ENCODE measurements around the gene ARSK.

Gene ARSK

GRCh38 chr5:95613514-95613913, 58.6 kb downstream of the ARSK start:
- no peak overlapping the region for H3K4me3 ChIP-seq (ENCODE audit: low read length)
- H3K9ac ChIP-seq (ENCODE audit: low read length), result no peak overlapping the region
- no peaks in the 10 kb centered on the region for H3K27me3 ChIP-seq (ENCODE audit: control insufficient read depth, insufficient read depth, low read length)
- no peaks in the 10 kb centered on the region for H3K36me3 ChIP-seq (ENCODE audit: control insufficient read depth, insufficient read depth, low read length)
- no peaks in the 10 kb centered on the region for H3K4me1 ChIP-seq (ENCODE audit: control insufficient read depth, insufficient read depth, low read length)
- H3K9me3 ChIP-seq (ENCODE audit: control insufficient read depth, low read length), result no peaks in the 10 kb centered on the region

DNA sequence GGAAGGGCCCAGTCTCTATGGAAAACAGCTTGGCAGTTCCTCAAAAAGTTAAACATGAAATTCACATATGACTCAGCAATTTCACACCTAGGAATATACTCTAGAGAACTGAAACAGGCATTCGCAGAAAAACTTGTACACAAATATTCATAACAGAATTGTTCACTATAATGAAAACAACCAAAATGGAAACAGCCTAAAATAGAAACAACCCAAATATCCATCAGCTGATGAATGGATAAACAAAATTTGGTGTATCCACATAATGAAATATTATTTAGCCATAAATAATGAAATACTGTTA, 60.2 kb downstream of the ARSK start:
- Histone ChIP-seq H3K4me1 (ENCODE audit: control insufficient read depth, insufficient read depth, low read length) (peaks cover 7% of the 10 kb centered on the region), H3K9me3 (ENCODE audit: control insufficient read depth, low read length) (no peaks in the 10 kb centered on the region), H3K9ac (ENCODE audit: low read length) (no peak overlapping the region), H3K36me3 (ENCODE audit: control insufficient read depth, insufficient read depth, low read length) (no peaks in the 10 kb centered on the region), H3K4me3 (ENCODE audit: low read length) (no peak overlapping the region), H3K27me3 (ENCODE audit: control insufficient read depth, insufficient read depth, low read length) (peaks cover 11% of the 10 kb centered on the region)

DNA sequence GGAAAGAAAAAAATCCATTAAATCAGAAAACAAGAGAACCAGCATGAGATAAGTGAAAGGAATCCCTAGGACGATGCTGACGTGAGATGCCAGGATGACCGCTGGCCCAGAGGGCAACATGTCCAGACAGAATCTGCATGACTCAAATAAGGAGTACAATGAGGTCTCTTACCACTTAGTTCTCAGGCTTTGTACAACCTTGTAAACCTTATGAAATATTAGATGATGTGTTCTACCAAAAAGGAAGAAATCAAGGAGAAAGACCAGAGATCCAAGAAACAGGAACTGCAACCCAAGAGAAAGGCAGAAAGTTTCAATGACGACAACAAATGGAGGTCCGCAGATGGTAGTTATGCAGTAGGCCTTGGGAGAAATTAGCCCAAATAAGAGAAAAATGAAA, 62.2 kb downstream of the ARSK start:
- Histone ChIP-seq H3K9ac (ENCODE audit: low read length) (no peak overlapping the region), H3K9me3 (ENCODE audit: control insufficient read depth, low read length) (no peaks in the 10 kb centered on the region), H3K4me3 (ENCODE audit: low read length) (no peak overlapping the region), H3K27me3 (ENCODE audit: control insufficient read depth, insufficient read depth, low read length) (peaks cover 23% of the 10 kb centered on the region), H3K4me1 (ENCODE audit: control insufficient read depth, insufficient read depth, low read length) (peaks cover 18% of the 10 kb centered on the region), H3K36me3 (ENCODE audit: control insufficient read depth, insufficient read depth, low read length) (no peaks in the 10 kb centered on the region)

DNA sequence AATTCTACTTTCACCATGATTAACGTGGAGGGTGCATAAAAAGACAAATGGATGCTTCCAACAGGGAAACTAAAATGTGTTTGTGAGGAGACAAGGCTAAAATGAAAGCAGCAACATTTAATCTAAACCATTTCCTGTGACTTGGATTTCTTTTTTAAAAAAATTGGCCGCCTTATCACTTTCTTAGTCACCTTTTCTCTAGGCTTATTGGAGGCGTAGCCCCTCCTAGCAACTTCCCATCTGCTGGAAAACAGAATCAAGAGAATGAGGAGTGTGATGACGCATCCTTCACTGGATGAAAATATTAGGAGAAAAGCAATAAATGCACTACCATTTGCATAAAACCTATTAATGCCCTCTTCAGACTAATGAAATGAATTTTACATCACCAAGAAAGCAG, 64.2 kb downstream of the ARSK start:
- no peaks in the 10 kb centered on the region for H3K36me3 ChIP-seq (ENCODE audit: control insufficient read depth, insufficient read depth, low read length)
- H3K9ac ChIP-seq (ENCODE audit: low read length), result no peak overlapping the region
- H3K4me1 ChIP-seq (ENCODE audit: control insufficient read depth, insufficient read depth, low read length), result peaks cover 18% of the 10 kb centered on the region
- peaks cover 23% of the 10 kb centered on the region for H3K27me3 ChIP-seq (ENCODE audit: control insufficient read depth, insufficient read depth, low read length)
- H3K9me3 ChIP-seq (ENCODE audit: control insufficient read depth, low read length), result no peaks in the 10 kb centered on the region
- H3K4me3 ChIP-seq (ENCODE audit: low read length), result no peak overlapping the region

GRCh38 chr5:95619514-95620029, 64.7 kb downstream of the ARSK start:
- peaks cover 18% of the 10 kb centered on the region for H3K4me1 ChIP-seq (ENCODE audit: control insufficient read depth, insufficient read depth, low read length)
- peak overlapping the region; percentile 22 for H3K4me3 ChIP-seq (ENCODE audit: low read length)
- H3K9ac ChIP-seq (ENCODE audit: low read length), result peak overlapping the region; percentile 52
- H3K9me3 ChIP-seq (ENCODE audit: control insufficient read depth, low read length), result no peaks in the 10 kb centered on the region
- H3K36me3 ChIP-seq (ENCODE audit: control insufficient read depth, insufficient read depth, low read length), result no peaks in the 10 kb centered on the region
- H3K27me3 ChIP-seq (ENCODE audit: control insufficient read depth, insufficient read depth, low read length), result peaks cover 23% of the 10 kb centered on the region

GRCh38 chr5:95620030-95620869, 65.3 kb downstream of the ARSK start, which contains the start of gene GPR150:
Gene GPR150, plus strand, starts transcription at chr5:95620087. Its CDS starts 189 bp downstream, at chr5:95620276.
- Histone ChIP-seq H3K4me3 (ENCODE audit: low read length) (peak within 1 kb of the TSS; percentile 22), H3K36me3 (ENCODE audit: control insufficient read depth, insufficient read depth, low read length) (no peaks in the 10 kb centered on the region), H3K9ac (ENCODE audit: low read length) (peak within 1 kb of the TSS; percentile 52), H3K27me3 (ENCODE audit: control insufficient read depth, insufficient read depth, low read length) (peaks cover 23% of the 10 kb centered on the region), H3K4me1 (ENCODE audit: control insufficient read depth, insufficient read depth, low read length) (peaks cover 18% of the 10 kb centered on the region), H3K9me3 (ENCODE audit: control insufficient read depth, low read length) (no peaks in the 10 kb centered on the region)

- peak overlapping the region; percentile 46 for H3K9ac ChIP-seq (ENCODE audit: low read length)
- H3K4me1 ChIP-seq (ENCODE audit: control insufficient read depth, insufficient read depth, low read length), result peaks cover 18% of the 10 kb centered on the region
Measured at GRCh38 chr5:95620870-95621838, 66.3 kb downstream of the ARSK start.

DNA sequence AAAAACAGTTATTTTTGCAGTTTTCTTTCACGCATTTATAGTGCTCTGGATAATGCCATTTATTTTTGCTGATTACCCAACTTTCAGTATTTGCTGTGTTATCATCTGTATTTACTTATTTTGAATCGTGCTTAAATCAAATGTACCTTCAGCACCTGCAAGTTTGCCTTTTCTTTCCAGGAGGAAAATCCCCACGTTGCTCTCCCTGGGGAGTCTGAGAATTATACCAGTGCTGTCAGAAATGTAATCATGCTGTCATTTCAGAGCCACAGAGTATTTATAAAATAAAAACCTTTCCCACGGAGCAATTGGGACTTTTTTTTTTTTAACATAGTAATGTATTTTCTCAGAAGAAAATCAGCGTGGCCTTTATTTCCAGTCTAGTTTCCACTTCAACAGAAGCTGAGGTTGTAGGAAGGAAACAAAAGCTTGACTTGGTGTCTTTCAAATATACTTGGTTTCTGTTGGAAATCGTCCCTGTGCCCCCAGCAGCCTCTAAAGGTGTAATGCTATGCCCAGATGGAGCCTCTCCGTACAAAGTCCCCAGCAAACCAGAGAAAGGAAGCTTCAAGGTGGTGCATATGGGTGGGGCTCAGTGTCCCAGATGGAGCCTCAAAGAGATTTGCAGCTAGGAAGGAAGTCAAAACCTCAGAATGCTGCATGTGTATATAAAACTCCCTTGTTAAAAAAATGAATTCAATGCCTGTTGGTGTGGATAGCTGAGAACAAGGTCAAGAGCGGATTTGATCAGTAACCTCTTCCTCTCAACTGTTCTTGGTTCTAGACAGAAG, 67.1 kb downstream of the ARSK start:
- Histone ChIP-seq H3K27me3 (ENCODE audit: control insufficient read depth, insufficient read depth, low read length) (peaks cover 23% of the 10 kb centered on the region), H3K4me3 (ENCODE audit: low read length) (peak overlapping the region; percentile 40), H3K36me3 (ENCODE audit: control insufficient read depth, insufficient read depth, low read length) (no peaks in the 10 kb centered on the region), H3K9me3 (ENCODE audit: control insufficient read depth, low read length) (no peaks in the 10 kb centered on the region), H3K4me1 (ENCODE audit: control insufficient read depth, insufficient read depth, low read length) (peaks cover 18% of the 10 kb centered on the region), H3K9ac (ENCODE audit: low read length) (no peak overlapping the region)

More at GRCh38 chr5:95620870-95621838, 66.3 kb downstream of the ARSK start:
- Histone ChIP-seq H3K36me3 (ENCODE audit: control insufficient read depth, insufficient read depth, low read length) (no peaks in the 10 kb centered on the region), H3K27me3 (ENCODE audit: control insufficient read depth, insufficient read depth, low read length) (peaks cover 23% of the 10 kb centered on the region), H3K9me3 (ENCODE audit: control insufficient read depth, low read length) (no peaks in the 10 kb centered on the region), H3K4me3 (ENCODE audit: low read length) (peak overlapping the region; percentile 40)

- Histone ChIP-seq H3K4me1 (ENCODE audit: control insufficient read depth, insufficient read depth, low read length) (peaks cover 18% of the 10 kb centered on the region), H3K27me3 (ENCODE audit: control insufficient read depth, insufficient read depth, low read length) (peaks cover 23% of the 10 kb centered on the region)
Measured at GRCh38 chr5:95623706-95624105, 68.8 kb downstream of the ARSK start.

DNA sequence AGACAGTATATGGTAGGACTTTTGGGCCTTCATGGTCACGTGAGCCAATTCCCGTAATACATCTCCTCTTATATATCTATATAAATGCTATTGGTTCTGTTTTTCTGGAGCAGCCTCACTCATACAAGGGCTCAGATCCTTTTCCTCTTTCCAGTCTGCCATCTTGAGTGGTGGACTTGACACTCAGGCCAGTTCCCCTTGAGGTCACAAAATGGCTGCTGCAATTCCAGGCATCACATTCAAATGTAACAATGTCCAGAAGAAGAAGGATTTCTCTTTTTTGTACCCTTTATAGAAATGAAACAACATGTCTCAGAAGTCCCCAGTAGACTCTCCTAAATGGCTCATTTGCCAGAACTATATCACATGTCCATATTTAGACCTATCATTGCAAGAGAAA, 69.5 kb downstream of the ARSK start:
- no peak overlapping the region for H3K9ac ChIP-seq (ENCODE audit: low read length)
- peaks cover 20% of the 10 kb centered on the region for H3K27me3 ChIP-seq (ENCODE audit: control insufficient read depth, insufficient read depth, low read length)
- H3K4me3 ChIP-seq (ENCODE audit: low read length), result no peak overlapping the region
- H3K4me1 ChIP-seq (ENCODE audit: control insufficient read depth, insufficient read depth, low read length), result peaks cover 18% of the 10 kb centered on the region
- H3K36me3 ChIP-seq (ENCODE audit: control insufficient read depth, insufficient read depth, low read length), result no peaks in the 10 kb centered on the region
- no peaks in the 10 kb centered on the region for H3K9me3 ChIP-seq (ENCODE audit: control insufficient read depth, low read length)

More at GRCh38 chr5:95623706-95624105, 68.8 kb downstream of the ARSK start:
- H3K9me3 ChIP-seq (ENCODE audit: control insufficient read depth, low read length), result no peaks in the 10 kb centered on the region
- no peaks in the 10 kb centered on the region for H3K36me3 ChIP-seq (ENCODE audit: control insufficient read depth, insufficient read depth, low read length)
- H3K4me3 ChIP-seq (ENCODE audit: low read length), result no peak overlapping the region
- H3K9ac ChIP-seq (ENCODE audit: low read length), result no peak overlapping the region

GRCh38 chr5:95626701-95627100, 71.8 kb downstream of the ARSK start:
- H3K36me3 ChIP-seq (ENCODE audit: control insufficient read depth, insufficient read depth, low read length), result no peaks in the 10 kb centered on the region
- no peaks in the 10 kb centered on the region for H3K9me3 ChIP-seq (ENCODE audit: control insufficient read depth, low read length)
- H3K9ac ChIP-seq (ENCODE audit: low read length), result no peak overlapping the region
- peaks cover 3% of the 10 kb centered on the region for H3K4me1 ChIP-seq (ENCODE audit: control insufficient read depth, insufficient read depth, low read length)
- no peaks in the 10 kb centered on the region for H3K27me3 ChIP-seq (ENCODE audit: control insufficient read depth, insufficient read depth, low read length)
- no peak overlapping the region for H3K4me3 ChIP-seq (ENCODE audit: low read length)
